Measurements from ENCODE around the gene NAV2. TPM values are rescaled to one million over a fixed set of nuclear protein-coding genes. Genes with fewer than 3 reads are reported as not detected.
A peak's percentile ranks its signal among the peaks of the same experiment; 100 is the strongest.

The NAV2 gene
- total RNA-seq, 1 experiment from 2014 or later = 46.3 TPM

- no peak for TF ChIP-seq CTCF (conservative IDR thresholded peaks at IDR 0.05)
- no peak overlapping the region for H3K27ac ChIP-seq (ENCODE audit: insufficient read length, low read depth, low read length)
- no peak overlapping the region for H4K91ac ChIP-seq (ENCODE audit: insufficient read length, low read depth, low read length)
- no peak overlapping the region for H2BK15ac ChIP-seq (ENCODE audit: low read depth, low read length)
- no peak overlapping the region for H3K9ac ChIP-seq (ENCODE audit: extremely low read depth, insufficient read length, low read length)
- H2BK120ac ChIP-seq (ENCODE audit: low read depth, low read length, poor library complexity, severe bottlenecking) = no peak overlapping the region
- WGBS (ENCODE audit: extremely low coverage, insufficient read length, low lambda C conversion rate) = no CpG with 5 or more reads among the region's 13 CpGs
- no peak overlapping the region for H2AK5ac ChIP-seq (ENCODE audit: insufficient read length, low read length)
- H2BK12ac ChIP-seq (ENCODE audit: insufficient read length, low read depth, low read length) = no peak overlapping the region
- no peaks in the 10 kb centered on the region for H3K27me3 ChIP-seq (ENCODE audit: insufficient read depth, low read length)
- Mint-ChIP-seq H3K4me1 (peaks cover 30 to 39% of the 10 kb centered on the region in 2 experiments), H3K27me3 (ENCODE audit: low read depth) (peaks cover 4% of the 10 kb centered on the region), H3K9me3 (no peaks in the 10 kb centered on the region), H3K4me3 (no peak overlapping the region), H3K27ac (no peak overlapping the region; a peak in 1 of 7 replicates), H3K36me3 (ENCODE audit: insufficient read depth in 1 of 3, low read depth in 3 of 3) (no peaks in the 10 kb centered on the region)
- H3K79me2 ChIP-seq (ENCODE audit: insufficient read depth, low read length) = no peaks in the 10 kb centered on the region
- H3K4me2 ChIP-seq (ENCODE audit: insufficient read depth, insufficient read length, low read length) = no peak overlapping the region
- H2AFZ ChIP-seq (ENCODE audit: low read length) = no peak overlapping the region
- no peaks in the 10 kb centered on the region for H3K23me2 ChIP-seq (ENCODE audit: insufficient read length, low read depth, low read length, poor library complexity, severe bottlenecking)
- no peak overlapping the region for H4K8ac ChIP-seq (replicated peaks; ENCODE audit: insufficient read length, low read depth, low read length)
- no peaks in the 10 kb centered on the region for H4K20me1 ChIP-seq (ENCODE audit: control insufficient read depth, insufficient read depth, insufficient read length)
- peaks cover 4% of the 10 kb centered on the region; the same call in 1 of the 2 replicates for H3K4me1 ChIP-seq (ENCODE audit: insufficient read depth, low read length)
- DNase-seq = no peak
- H3K18ac ChIP-seq (ENCODE audit: insufficient read length, low read depth, low read length) = peak overlapping the region; percentile 7
- H3K9me3 ChIP-seq (ENCODE audit: control insufficient read depth, low read depth, low read length) = no peaks in the 10 kb centered on the region
- no peak overlapping the region for H2BK5ac ChIP-seq (ENCODE audit: insufficient read length, low read length)
- no peak overlapping the region for H3K23ac ChIP-seq (ENCODE audit: insufficient read length, low read depth, low read length)
- no peak overlapping the region for H3K4ac ChIP-seq (ENCODE audit: low read depth, low read length)
- H4K5ac ChIP-seq (ENCODE audit: insufficient read length, low read depth, low read length) = no peak overlapping the region
- no peak overlapping the region for H3K14ac ChIP-seq (ENCODE audit: insufficient read depth, low read length)
- no peaks in the 10 kb centered on the region for H3K79me1 ChIP-seq (ENCODE audit: insufficient read depth, low read depth, low read length, poor library complexity, severe bottlenecking)
- H3K56ac ChIP-seq (ENCODE audit: insufficient read length, low read depth, low read length) = no peak overlapping the region
- no peak overlapping the region for H2BK20ac ChIP-seq (ENCODE audit: low read depth, low read length, poor library complexity, severe bottlenecking)
- H3T11ph ChIP-seq (ENCODE audit: low read length) = no peak overlapping the region
Observed at GRCh38 chr11:19670030-19670791, 42.4 kb upstream of the NAV2 start.
